ENCODE results near the gene TMX2.
A peak's percentile ranks its signal among the peaks of the same experiment; 100 is the strongest.

TMX2 gene

GRCh38 chr11:57787920-57788702 lies 75.7 kb downstream of the TMX2 start:
- H3K36me3 ChIP-seq (ENCODE audit: insufficient read depth, low read length) = peaks cover 8% of the 10 kb centered on the region; the same call in 1 of the 2 replicates
- TF ChIP-seq FOXP2 (optimal IDR thresholded peaks at IDR 0.05; ENCODE audit: control extremely low read depth, extremely low read length, insufficient read depth) (no peak), POLR2AphosphoS5 (IDR thresholded peaks at IDR 0.05; ENCODE audit: borderline replicate concordance, low read depth, low read length) (no peak), EZH2 (IDR thresholded peaks at IDR 0.05) (no peak)
- no peak overlapping the region for H3K9ac ChIP-seq (ENCODE audit: insufficient read length)
- no peak for DNase-seq (ENCODE audit: low read depth, low spot score)
- no peaks in the 10 kb centered on the region for H3K9me3 ChIP-seq (ENCODE audit: low read depth, low read length)
- H3K4me3 ChIP-seq = no peak overlapping the region
- H3K27ac ChIP-seq = peak overlapping the region; percentile 68; the same call in 1 of the 2 replicates

- TF ChIP-seq EZH2 (IDR thresholded peaks at IDR 0.05) = no peak
- TF ChIP-seq POLR2AphosphoS5 (IDR thresholded peaks at IDR 0.05; ENCODE audit: borderline replicate concordance, low read depth, low read length) = no peak
- no peak for TF ChIP-seq FOXP2 (optimal IDR thresholded peaks at IDR 0.05; ENCODE audit: control extremely low read depth, extremely low read length, insufficient read depth)
These were observed 76.3 kb downstream of the TMX2 start for GRCh38 chr11:57788703-57789088.

More at GRCh38 chr11:57788703-57789088, 76.3 kb downstream of the TMX2 start:
- DNase-seq (ENCODE audit: low read depth, low spot score) = no peak
- no peak overlapping the region for H3K9ac ChIP-seq (ENCODE audit: insufficient read length)
- no peaks in the 10 kb centered on the region for H3K9me3 ChIP-seq (ENCODE audit: low read depth, low read length)
- no peak overlapping the region for H3K27ac ChIP-seq
- H3K4me3 ChIP-seq = no peak overlapping the region
- H3K36me3 ChIP-seq (ENCODE audit: insufficient read depth, low read length) = peaks cover 11% of the 10 kb centered on the region
